WTC11 (cell line): ENCODE data around the gene NECTIN1. TPM values are rescaled to one million over a fixed set of nuclear protein-coding genes. Genes with fewer than 3 reads are reported as not detected.

Source experiments
- ATAC-seq: fragments of 200-7000 bp; cut with Tn5 transposase; 2 replicates; pipeline ENCODE4 v1.10.0; 2021; ENCODE audit warnings: mild to moderate bottlenecking, moderate library complexity
- CTCF ChIA-PET: fragments of 300-600 bp; sonication (Branson Sonifier 250); formaldehyde crosslinking; loops from one replicate; lab custom pipeline; 2021; ENCODE audit warnings: antibody characterized with exemption; lab: Charles Lee
- POLR2A ChIA-PET: fragments of 350-600 bp; sonication (Branson Sonifier 250); formaldehyde crosslinking; loops from one replicate; lab custom pipeline; 2021; ENCODE audit warnings: antibody characterized with exemption; lab: Charles Lee
- DNase-seq: peaks from one replicate; pipeline ENCODE4 v3.0.0; 2021; ENCODE audit warnings: low spot score
- H3K27ac Mint-ChIP-seq: 2 replicates; pipeline ENCODE4 v1.8.0; 2021; ENCODE audit warnings: mixed read lengths
- H3K27me3 Mint-ChIP-seq: 2 replicates; pipeline ENCODE4 v1.8.0; 2021; ENCODE audit warnings: low read depth, mild to moderate bottlenecking, moderate library complexity, mixed read lengths
- H3K36me3 Mint-ChIP-seq: 2 replicates; pipeline ENCODE4 v1.8.0; 2021; ENCODE audit warnings: mixed read lengths
- H3K4me1 Mint-ChIP-seq: 2 replicates; pipeline ENCODE4 v1.8.0; 2022; ENCODE audit warnings: mixed read lengths
- H3K4me3 Mint-ChIP-seq: 2 replicates; pipeline ENCODE4 v1.8.0; 2021; ENCODE audit warnings: mild to moderate bottlenecking, moderate library complexity, mixed read lengths
- H3K9me3 Mint-ChIP-seq: 2 replicates; pipeline ENCODE4 v1.8.0; 2021; ENCODE audit warnings: mixed read lengths
- ATF1 ChIP-seq: sonication (generic); formaldehyde crosslinking; IDR thresholded peaks from 2 replicates; pipeline ENCODE4 v1.8.1; 2023; ENCODE audit warnings: mild to moderate bottlenecking, moderate library complexity, missing genetic modification reagents
- ATF3 ChIP-seq: sonication (generic); formaldehyde crosslinking; conservative IDR thresholded peaks from 2 replicates; pipeline ENCODE4 v1.8.1; 2022; ENCODE audit warnings: mild to moderate bottlenecking, missing genetic modification reagents
- CBFB ChIP-seq: sonication (generic); formaldehyde crosslinking; IDR thresholded peaks from 2 replicates; pipeline ENCODE4 v1.8.1; 2022; ENCODE audit warnings: mild to moderate bottlenecking, low read depth, missing genetic modification reagents
- CREM ChIP-seq: sonication (generic); formaldehyde crosslinking; IDR thresholded peaks from 2 replicates; pipeline ENCODE4 v1.8.1; 2022; ENCODE audit warnings: mild to moderate bottlenecking, missing genetic modification reagents, moderate library complexity
- E2F1 ChIP-seq: sonication (generic); formaldehyde crosslinking; IDR thresholded peaks from 2 replicates; pipeline ENCODE4 v1.8.0; 2022; ENCODE audit warnings: mild to moderate bottlenecking, missing genetic modification reagents
- ERG ChIP-seq: fragments of 250-450 bp; sonication (Bioruptor Pico); IDR thresholded peaks from 2 replicates; pipeline ENCODE4 v1.8.0; 2021; ENCODE audit warnings: mild to moderate bottlenecking
- FOXP1 ChIP-seq: sonication (generic); formaldehyde crosslinking; IDR thresholded peaks from 2 replicates; pipeline ENCODE4 v1.8.0; 2022; ENCODE audit warnings: missing genetic modification reagents, mild to moderate bottlenecking, moderate library complexity, borderline replicate concordance
- FOXP4 ChIP-seq: sonication (generic); formaldehyde crosslinking; IDR thresholded peaks from 2 replicates; pipeline ENCODE4 v1.8.0; 2022; ENCODE audit warnings: mild to moderate bottlenecking, missing genetic modification reagents
- GABPB1 ChIP-seq: sonication (generic); formaldehyde crosslinking; IDR thresholded peaks from 2 replicates; pipeline ENCODE4 v1.8.1; 2023; ENCODE audit warnings: mild to moderate bottlenecking, missing genetic modification reagents
- IRF2 ChIP-seq: sonication (generic); formaldehyde crosslinking; IDR thresholded peaks from 2 replicates; pipeline ENCODE4 v1.8.0; 2022; ENCODE audit warnings: low read depth, missing genetic modification reagents, borderline replicate concordance
- MAX ChIP-seq: sonication (generic); formaldehyde crosslinking; IDR thresholded peaks from 2 replicates; pipeline ENCODE4 v1.8.0; 2022; ENCODE audit warnings: mild to moderate bottlenecking, missing genetic modification reagents
- MLX ChIP-seq: sonication (generic); formaldehyde crosslinking; IDR thresholded peaks from 2 replicates; pipeline ENCODE4 v1.8.1; 2023; ENCODE audit warnings: mild to moderate bottlenecking, missing genetic modification reagents, moderate library complexity
- NFYB ChIP-seq: sonication (generic); formaldehyde crosslinking; conservative IDR thresholded peaks from 2 replicates; pipeline ENCODE4 v1.8.0; 2022; ENCODE audit warnings: low read depth, missing genetic modification reagents
- SMAD4 ChIP-seq: sonication (generic); formaldehyde crosslinking; IDR thresholded peaks from 2 replicates; pipeline ENCODE4 v1.8.0; 2022; ENCODE audit warnings: mild to moderate bottlenecking, missing genetic modification reagents
- TCF7 ChIP-seq: sonication (generic); formaldehyde crosslinking; IDR thresholded peaks from 2 replicates; pipeline ENCODE4 v1.8.0; 2022; ENCODE audit warnings: mild to moderate bottlenecking, low read depth, missing genetic modification reagents, moderate library complexity
- ZBTB21 ChIP-seq: sonication (generic); formaldehyde crosslinking; IDR thresholded peaks from 2 replicates; pipeline ENCODE4 v1.8.1; 2023; ENCODE audit warnings: mild to moderate bottlenecking, missing genetic modification reagents, borderline replicate concordance
- ZNF416 ChIP-seq: fragments of 250-450 bp; sonication (Bioruptor Pico); IDR thresholded peaks from 2 replicates; pipeline ENCODE4 v1.9.0; 2021; ENCODE audit warnings: mild to moderate bottlenecking, inconsistent platforms
- total RNA-seq: library from RNA; stranded (reverse); gene quantifications from 3 replicates; pipeline ENCODE4 v1.2.3, GENCODE V29; 2021

The NECTIN1 gene
- total RNA-seq, 1 experiment from 2014 or later = 86.2 TPM

GRCh38 chr11:119711476-119711875, 17.5 kb downstream of the NECTIN1 start:
- H3K27ac Mint-ChIP-seq = no peak overlapping the region

GRCh38 chr11:119710417-119710816, 18.6 kb downstream of the NECTIN1 start:
- ChIA-PET POLR2A (interaction anchor here (1.2 kb wide), 1 partner anchor 19 kb away, joined by 5 read pairs; the partner anchor contains the start of gene NECTIN1), CTCF (interaction anchor here (0.9 to 4.2 kb wide), 12 partner anchors 11 to 264 kb away, joined by 3 to 43 read pairs (median 5); partner anchors contain the start of gene NECTIN1)
- peaks cover 73% of the 10 kb centered on the region for H3K4me1 Mint-ChIP-seq
- no peaks in the 10 kb centered on the region for H3K9me3 Mint-ChIP-seq
- H3K27me3 Mint-ChIP-seq = no peaks in the 10 kb centered on the region; the same call in 1 of the 2 replicates
- 0 out of 2 replicates have a peak, but pooled peaks cover under 1% of the 10 kb centered on the region for H3K36me3 Mint-ChIP-seq
- H3K4me3 Mint-ChIP-seq = no peak overlapping the region
- ATAC-seq (no peak), DNase-seq (no peak)
- no peak for TF ChIP-seq ATF1 (CRISPR knock-in tag)
- no peak for TF ChIP-seq ZNF416 (CRISPR knock-in tag)
- TF ChIP-seq MLX (CRISPR knock-in tag) = no peak
- TF ChIP-seq IRF2 (CRISPR knock-in tag) = no peak
- TF ChIP-seq NFYB = no peak
- TF ChIP-seq CBFB (CRISPR knock-in tag) = no peak
- TF ChIP-seq GABPB1 (CRISPR knock-in tag) = no peak
- TF ChIP-seq CREM (CRISPR knock-in tag) = no peak
- no peak for TF ChIP-seq MAX
- TF ChIP-seq FOXP1 (CRISPR knock-in tag) = no peak
- no peak for TF ChIP-seq ATF3 (CRISPR knock-in tag)
- no peak for TF ChIP-seq FOXP4 (CRISPR knock-in tag)
- TF ChIP-seq ZBTB21 (CRISPR knock-in tag) = no peak
- H3K27ac Mint-ChIP-seq = no peak overlapping the region

More at GRCh38 chr11:119711476-119711875, 17.5 kb downstream of the NECTIN1 start:
- no peaks in the 10 kb centered on the region for H3K36me3 Mint-ChIP-seq
- DNase-seq = no peak
- no peak for TF ChIP-seq TCF7
- TF ChIP-seq ERG (CRISPR knock-in tag) = no peak
- TF ChIP-seq NFYB = no peak
- no peak for TF ChIP-seq SMAD4 (CRISPR knock-in tag)
- no peak for TF ChIP-seq E2F1 (CRISPR knock-in tag)
- TF ChIP-seq GABPB1 (CRISPR knock-in tag) = no peak
- TF ChIP-seq, all 79 proteins: peak for 0
- CTCF ChIA-PET = interaction anchor here (0.7 to 3.8 kb wide), 3 partner anchors 10 to 30 kb away, joined by 3 to 43 read pairs (median 10); partner anchors contain the start of gene NECTIN1
- ATAC-seq = no peak
- POLR2A ChIA-PET = no interaction called here
- Mint-ChIP-seq H3K4me1 (peaks cover 76% of the 10 kb centered on the region), H3K4me3 (no peak overlapping the region), H3K9me3 (no peaks in the 10 kb centered on the region), H3K27me3 (no peaks in the 10 kb centered on the region; the same call in 1 of the 2 replicates)
